Left ventricle myocardium inferior (tissue), 1 donor: Measurements from ENCODE around the gene EPN2. TPM values are rescaled to one million over a fixed set of nuclear protein-coding genes. Genes with fewer than 3 reads are reported as not detected.

ENCODE experiments used
- DNase-seq: peaks from one replicate; pipeline ENCODE4 v3.0.0-alpha.2; 2020
- H3K27ac ChIP-seq: fragments of 200-600 bp; replicated peaks from 2 replicates; pipeline ENCODE4 v1.8.0; 2021
- H3K27me3 ChIP-seq: fragments of 200-600 bp; 2 replicates; pipeline ENCODE4 v1.8.0; 2021; ENCODE audit warnings: low read depth
- H3K36me3 ChIP-seq: fragments of 200-600 bp; 2 replicates; pipeline ENCODE4 v1.8.0; 2021
- H3K4me1 ChIP-seq: fragments of 200-600 bp; 2 replicates; pipeline ENCODE4 v1.8.0; 2021
- H3K4me3 ChIP-seq: fragments of 200-600 bp; 2 replicates; pipeline ENCODE4 v1.8.0; 2021; ENCODE audit warnings: mild to moderate bottlenecking, moderate library complexity
- H3K9me3 ChIP-seq: fragments of 200-600 bp; replicated peaks from 2 replicates; pipeline ENCODE4 v1.8.0; 2021
- CTCF ChIP-seq: fragments of 200-600 bp; IDR thresholded peaks from 2 replicates; pipeline ENCODE4 v1.8.0; 2021; ENCODE audit warnings: antibody characterized with exemption, mild to moderate bottlenecking, borderline replicate concordance
- intact Hi-C: fragments of 100-400 bp; cut with micrococcal nuclease; formaldehyde crosslinking; loops from one replicate; pipeline ENCODE4 v1.11.0; 2022
- total RNA-seq: library from RNA; stranded (reverse); fragmentation: NEBNext Ultra II Directional; extraction: Animal tissue kit (Norgen Biotek cat#: 25700); gene quantifications from one replicate; pipeline ENCODE4 v1.2.1, GENCODE V29; 2021
- donor health status: DM: no; HTN: yes; CAD: no; lungs with severe emphysema.

The EPN2 gene
- total RNA-seq, 1 donor from 2014 or later, result 71.7 TPM

- intact Hi-C loops, result no loop called here
- peaks cover 50% of the 10 kb centered on the region for H3K36me3 ChIP-seq
- no peaks in the 10 kb centered on the region for H3K27me3 ChIP-seq
- TF ChIP-seq CTCF, result no peak
- no peak for DNase-seq
- no peak overlapping the region for H3K4me3 ChIP-seq
- peaks cover 6% of the 10 kb centered on the region for H3K9me3 ChIP-seq
- H3K4me1 ChIP-seq, result peaks cover 25% of the 10 kb centered on the region
- H3K27ac ChIP-seq, result no peak overlapping the region
Observed at GRCh38 chr17:19329136-19329535, 92.0 kb downstream of the EPN2 start.

GRCh38 chr17:19329839-19330238 lies 92.7 kb downstream of the EPN2 start:
- H3K4me3 ChIP-seq, result no peak overlapping the region
- intact Hi-C loops, result no loop called here
- H3K36me3 ChIP-seq, result peaks cover 54% of the 10 kb centered on the region
- peaks cover 6% of the 10 kb centered on the region for H3K9me3 ChIP-seq
- no peaks in the 10 kb centered on the region for H3K27me3 ChIP-seq
- no peak overlapping the region for H3K27ac ChIP-seq
- DNase-seq, result no peak
- TF ChIP-seq CTCF, result no peak
- peaks cover 25% of the 10 kb centered on the region for H3K4me1 ChIP-seq

- Histone ChIP-seq H3K4me1 (peaks cover 25% of the 10 kb centered on the region), H3K4me3 (no peak overlapping the region), H3K27ac (no peak overlapping the region), H3K27me3 (no peaks in the 10 kb centered on the region), H3K36me3 (peaks cover 54% of the 10 kb centered on the region), H3K9me3 (peaks cover 5% of the 10 kb centered on the region)
- no peak for TF ChIP-seq CTCF
- intact Hi-C loops, result no loop called here
- no peak for DNase-seq
Observed at GRCh38 chr17:19330271-19330670, 93.1 kb downstream of the EPN2 start.

- Histone ChIP-seq H3K27me3 (no peaks in the 10 kb centered on the region), H3K4me1 (peaks cover 25% of the 10 kb centered on the region), H3K36me3 (peaks cover 59% of the 10 kb centered on the region), H3K9me3 (no peaks in the 10 kb centered on the region), H3K4me3 (no peak overlapping the region), H3K27ac (no peak overlapping the region)
- TF ChIP-seq CTCF, result no peak
- intact Hi-C loops, result no loop called here
- no peak for DNase-seq
Observed at GRCh38 chr17:19331134-19331533, 94.0 kb downstream of the EPN2 start.

- Histone ChIP-seq H3K36me3 (peaks cover 59% of the 10 kb centered on the region), H3K27ac (no peak overlapping the region), H3K9me3 (no peaks in the 10 kb centered on the region), H3K4me3 (no peak overlapping the region), H3K27me3 (no peaks in the 10 kb centered on the region), H3K4me1 (peaks cover 28% of the 10 kb centered on the region)
- no peak for DNase-seq
- intact Hi-C loops, result no loop called here
- no peak for TF ChIP-seq CTCF
Observed at GRCh38 chr17:19331543-19332245, 94.5 kb downstream of the EPN2 start.
